HG03521 (cell line): ENCODE measurements around the gene ANGPTL7.
"Not testable (repeated sequence)": the region's sequence is repeated elsewhere in the genome, so short reads cannot be mapped to it uniquely, and the experiment has no call there.

Experiments used
- ATAC-seq: cut with Tn5 transposase; IDR thresholded peaks from one replicate; pipeline ENCODE4 v1.9.1; 2021; ENCODE audit warnings: mild to moderate bottlenecking, moderate library complexity; ENCODE audit not compliant: unreplicated experiment

Gene ANGPTL7

GRCh38 chr1:11188858-11189451, at the start of gene ANGPTL7:
ANGPTL7 (plus strand) TSS chr1:11189355; CDS start chr1:11189580, 225 bp downstream.
- no peak for ATAC-seq

- no peak for ATAC-seq
These were observed 46.4 kb upstream of the ANGPTL7 start for GRCh38 chr1:11142618-11143391.

GRCh38 chr1:11143401-11143800, 45.8 kb upstream of the ANGPTL7 start:
- ATAC-seq = no peak

- no peak for ATAC-seq
These were observed 45.2 kb upstream of the ANGPTL7 start for GRCh38 chr1:11143907-11144306.

GRCh38 chr1:11144570-11145256, 44.4 kb upstream of the ANGPTL7 start:
- ATAC-seq = no peak

GRCh38 chr1:11145741-11146140, 43.4 kb upstream of the ANGPTL7 start:
- ATAC-seq = no peak

- ATAC-seq = no peak
These were observed 41.9 kb upstream of the ANGPTL7 start for GRCh38 chr1:11147197-11147770.

DNA sequence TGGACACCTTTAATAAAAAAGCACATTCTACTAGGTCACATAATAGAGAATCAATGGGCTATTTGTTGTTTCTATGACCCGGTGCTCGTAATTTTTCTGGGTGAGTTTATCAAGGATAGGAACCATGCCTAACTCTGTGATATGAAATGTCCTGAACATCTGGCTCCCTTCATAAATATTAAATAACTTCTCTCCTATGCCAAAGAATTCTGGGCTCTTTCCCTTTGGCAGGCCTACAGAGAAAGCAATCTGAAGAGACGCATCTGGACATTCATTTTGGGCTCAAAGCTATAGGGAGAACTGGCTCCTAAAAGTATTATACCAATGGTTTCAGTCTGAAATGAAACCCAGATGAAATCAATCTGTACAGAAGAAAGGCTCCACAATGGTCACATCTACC, 38.8 kb upstream of the ANGPTL7 start:
- no peak for ATAC-seq

- no peak for ATAC-seq
These were observed 38.0 kb upstream of the ANGPTL7 start for GRCh38 chr1:11151114-11151513.

GRCh38 chr1:11151826-11152612, 37.1 kb upstream of the ANGPTL7 start:
- no peak for ATAC-seq

DNA sequence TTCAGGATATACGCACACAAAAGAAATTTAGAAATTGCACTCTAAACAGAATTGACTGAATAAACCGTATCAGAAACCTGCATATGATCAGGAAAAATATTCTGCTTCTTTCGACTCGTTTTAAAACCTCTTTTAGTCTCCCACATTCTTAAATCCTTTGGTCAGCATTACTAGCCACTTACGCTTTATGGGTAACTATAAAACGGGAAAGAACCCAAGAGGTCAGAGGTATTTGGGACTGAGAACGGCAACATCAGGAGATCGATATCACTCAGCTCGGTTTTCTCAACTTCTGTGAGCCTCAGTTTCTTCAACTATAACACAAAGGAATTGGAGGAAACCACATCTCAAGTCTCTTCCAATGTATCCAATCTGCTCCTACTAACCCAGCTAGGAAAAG, 36.4 kb upstream of the ANGPTL7 start:
- ATAC-seq = no peak

- ATAC-seq = no peak
These were observed 36.0 kb upstream of the ANGPTL7 start for GRCh38 chr1:11153184-11153583.

GRCh38 chr1:11156441-11156840, 32.7 kb upstream of the ANGPTL7 start:
- no peak for ATAC-seq

DNA sequence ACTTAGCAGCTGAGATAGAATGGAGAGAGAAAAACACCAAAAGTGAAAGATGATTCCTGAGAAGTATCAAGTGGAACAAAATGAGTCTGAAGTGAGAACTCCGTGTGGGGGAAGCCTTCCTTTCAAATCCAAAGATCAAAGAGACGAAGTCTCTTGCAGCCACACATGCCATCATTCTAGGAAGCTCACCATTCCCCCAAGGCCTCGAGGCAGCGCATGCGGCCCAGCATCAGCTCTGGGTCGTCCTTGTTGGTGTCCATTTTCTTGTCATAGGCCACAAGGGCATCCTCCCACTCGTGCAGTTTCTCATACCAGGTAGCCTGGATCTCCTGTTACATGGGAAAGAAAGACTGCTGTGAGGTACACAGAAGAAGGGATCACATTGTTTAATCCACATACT, 32.2 kb upstream of the ANGPTL7 start:
- ATAC-seq = no peak

- no peak for ATAC-seq
These were observed 31.8 kb upstream of the ANGPTL7 start for GRCh38 chr1:11157394-11157793.

- ATAC-seq = no peak
These were observed 31.3 kb upstream of the ANGPTL7 start for GRCh38 chr1:11157867-11158266.

GRCh38 chr1:11158291-11158690, 30.9 kb upstream of the ANGPTL7 start:
- ATAC-seq = no peak

GRCh38 chr1:11158720-11159321, 30.3 kb upstream of the ANGPTL7 start:
- ATAC-seq = no peak

DNA sequence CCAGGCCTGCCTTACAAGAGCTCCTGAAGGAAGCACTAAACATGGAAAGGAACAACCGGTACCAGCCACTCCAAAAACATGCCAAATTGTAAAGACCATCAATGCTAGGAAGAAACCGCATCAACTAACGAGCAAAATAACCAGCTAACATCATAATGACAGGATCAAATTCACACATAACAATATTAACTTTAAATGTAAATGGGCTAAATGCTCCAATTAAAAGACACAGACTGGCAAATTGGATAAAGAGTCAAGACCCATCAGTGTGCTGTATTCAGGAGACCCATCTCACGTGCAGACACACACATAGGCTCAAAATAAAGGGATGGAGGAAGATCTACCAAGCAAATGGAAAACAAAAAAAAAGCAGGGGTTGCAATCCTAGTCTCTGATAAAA, 26.4 kb upstream of the ANGPTL7 start:
- not testable (repeated sequence) for ATAC-seq

DNA sequence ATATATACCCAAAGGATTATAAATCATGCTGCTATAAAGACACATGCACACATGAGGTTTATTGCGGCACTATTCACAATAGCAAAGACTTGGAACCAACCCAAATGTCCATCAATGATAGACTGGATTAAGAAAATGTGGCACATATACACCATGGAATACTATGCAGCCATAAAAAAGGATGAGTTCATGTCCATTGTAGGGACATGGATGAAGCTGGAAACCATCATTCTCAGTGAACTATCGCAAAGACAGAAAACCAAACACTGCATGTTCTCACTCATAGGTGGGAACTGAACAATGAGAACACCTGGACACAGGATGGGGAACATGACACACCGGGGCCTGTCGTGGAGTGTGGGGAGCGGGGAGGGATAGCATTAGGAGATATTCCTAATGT, 22.4 kb upstream of the ANGPTL7 start:
- ATAC-seq = not testable (repeated sequence)
